Fibroblast of the aortic adventitia (primary cell): Measurements from ENCODE around the gene SIRT2. TPM values are rescaled to one million over a fixed set of nuclear protein-coding genes. Genes with fewer than 3 reads are reported as not detected.

Experiments
- DNase-seq: peaks from one replicate; pipeline ENCODE4 v3.0.0-alpha.2; 2010; ENCODE audit warnings: low read depth
- H3K4me3 ChIP-seq: 2 replicates; pipeline ENCODE4 v1.5.1; 2011; ENCODE audit warnings: low read depth, mild to moderate bottlenecking, control low read depth, low read length, moderate library complexity
- CTCF ChIP-seq: IDR thresholded peaks from 2 replicates; pipeline ENCODE4 v1.5.1; 2011; ENCODE audit warnings: mild to moderate bottlenecking, low read length, control low read depth, inconsistent platforms; ENCODE audit not compliant: insufficient read depth
- total RNA-seq: library from RNA; depleted of rRNA; stranded (reverse); fragments of >200 nt; gene quantifications from 2 replicates; pipeline ENCODE4 v1.2.3, GENCODE V29; 2012; ENCODE audit warnings: low replicate concordance

The SIRT2 gene
- total RNA-seq, 1 donor, result 44.9 TPM

GRCh38 chr19:38911388-38912001 lies 12.1 kb upstream of the SIRT2 start:
- no peak for DNase-seq
- H3K4me3 ChIP-seq, result no peak overlapping the region
- no peak for TF ChIP-seq CTCF

DNA sequence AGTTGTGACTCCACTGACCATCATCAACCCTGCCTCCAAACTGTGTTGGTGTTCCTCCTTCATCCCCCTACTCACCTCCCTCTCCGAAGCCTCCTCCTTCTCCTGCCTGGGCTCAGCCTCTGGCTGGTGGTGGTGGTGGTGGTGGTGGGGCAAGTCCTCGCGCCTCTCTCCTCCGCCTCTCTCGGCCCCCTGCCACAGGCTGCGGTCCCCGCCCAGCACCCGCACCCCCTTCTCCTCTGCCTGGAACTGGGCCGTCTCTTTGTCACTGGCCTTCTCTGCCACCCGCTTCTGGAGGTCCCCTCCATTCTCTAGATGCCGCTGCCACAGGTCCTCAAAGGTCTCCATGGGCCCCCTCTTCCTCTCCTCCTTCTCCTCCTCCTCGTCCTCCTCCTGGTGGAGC lies 11.1 kb upstream of the SIRT2 start:
- TF ChIP-seq CTCF, result no peak
- H3K4me3 ChIP-seq, result no peak overlapping the region
- no peak for DNase-seq

DNA sequence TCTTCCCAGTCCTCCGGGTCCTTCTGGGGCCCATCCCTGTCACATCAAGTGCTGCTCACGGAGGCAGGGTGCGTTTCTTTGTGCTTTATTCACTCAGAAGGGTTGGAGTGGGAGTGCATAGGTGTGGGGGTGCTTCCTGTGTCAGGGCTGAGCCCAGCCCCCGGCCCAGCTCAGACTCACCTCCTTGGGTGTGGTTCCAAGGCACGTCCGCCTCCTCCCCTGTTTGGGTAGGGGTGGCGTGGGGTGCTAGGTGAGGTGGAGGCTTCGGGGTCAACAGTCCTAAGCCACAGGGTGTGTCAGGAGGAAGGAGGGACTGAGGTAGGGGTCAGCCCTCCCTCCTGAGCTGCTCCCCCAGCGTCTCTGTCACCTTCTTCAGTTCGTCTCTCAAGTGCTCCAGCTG lies 9.5 kb upstream of the SIRT2 start:
- no peak for DNase-seq
- H3K4me3 ChIP-seq, result no peak overlapping the region
- no peak for TF ChIP-seq CTCF

DNA sequence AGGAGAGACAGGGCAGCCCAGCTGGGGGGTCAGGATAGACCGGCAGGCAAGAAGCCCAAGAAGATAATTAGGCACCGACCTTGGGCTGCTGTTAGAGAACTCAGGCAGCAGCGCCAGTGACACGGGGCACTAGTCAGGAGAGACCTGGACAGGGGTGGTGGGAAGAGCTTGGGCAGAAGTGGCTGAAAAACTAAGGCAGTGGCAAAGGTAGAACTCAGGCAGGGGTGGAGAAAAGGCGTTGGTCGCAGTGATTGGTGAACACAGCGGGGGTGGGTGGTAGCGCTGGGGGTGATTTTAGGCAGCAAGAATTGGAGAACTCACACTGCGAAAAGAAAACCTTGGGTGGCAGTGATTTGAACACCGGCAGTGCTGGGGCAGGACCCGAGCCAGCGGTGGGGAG lies 8.3 kb upstream of the SIRT2 start:
- DNase-seq, result no peak
- no peak overlapping the region for H3K4me3 ChIP-seq
- no peak for TF ChIP-seq CTCF

- H3K4me3 ChIP-seq, result no peak overlapping the region
- TF ChIP-seq CTCF, result no peak
- no peak for DNase-seq
Observed at GRCh38 chr19:38907227-38907626, 7.8 kb upstream of the SIRT2 start.

DNA sequence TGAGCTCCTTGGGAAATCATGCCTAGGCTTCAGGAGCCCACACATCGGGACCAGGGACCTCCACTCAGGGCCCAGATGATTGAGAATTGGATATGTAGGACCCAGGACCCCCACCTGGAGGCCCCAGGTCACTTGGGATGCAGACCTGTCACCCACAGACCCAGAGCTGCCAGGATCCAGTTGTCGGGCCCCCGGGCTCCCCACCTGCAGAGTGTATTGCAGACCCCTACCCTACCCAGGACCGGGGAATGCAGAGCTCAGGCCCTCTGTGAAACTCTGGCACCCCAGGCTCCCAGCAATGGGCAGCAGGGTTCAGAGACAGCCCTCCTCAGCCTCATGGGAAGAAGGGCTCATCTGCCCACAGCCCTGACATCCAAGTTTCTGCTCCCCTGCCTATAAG lies 6.2 kb upstream of the SIRT2 start:
- DNase-seq, result no peak

More for the DNA sequence above, 6.2 kb upstream of the SIRT2 start:
- no peak overlapping the region for H3K4me3 ChIP-seq
- no peak for TF ChIP-seq CTCF
